ENCODE data around the gene CHD2. TPM values are rescaled to one million over a fixed set of nuclear protein-coding genes. Genes with fewer than 3 reads are reported as not detected.

The CHD2 gene
- polyA plus RNA-seq, 6 donors from 2014 or later = 41.6 to 134 (median 85.2) TPM

DNA sequence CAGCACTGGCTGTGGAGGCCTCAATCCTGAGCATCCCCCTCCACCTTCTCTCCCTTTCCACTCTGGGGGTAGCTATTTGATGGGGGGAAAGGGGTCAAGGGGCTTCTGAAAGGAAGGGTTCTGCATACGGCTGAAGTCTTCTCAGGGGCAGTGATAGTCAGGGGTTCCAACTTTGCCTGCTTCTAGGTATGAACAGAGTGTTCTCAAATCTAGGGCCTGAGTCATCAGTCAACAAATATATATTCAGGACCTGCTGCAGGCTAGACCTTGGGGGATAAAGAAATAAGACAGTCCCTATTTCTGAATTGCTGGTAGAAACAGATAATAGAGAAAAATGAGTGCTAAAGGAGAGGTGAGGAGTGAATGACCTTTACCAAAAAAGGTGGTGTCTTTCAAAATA is 176.1 kb downstream of the CHD2 start:
- peaks cover 14 to 27% (median 16%) of the 10 kb centered on the region in 3 donors for H3K4me1 Mint-ChIP-seq
- no peak for ATAC-seq (ENCODE audit: low read depth in 2 of 2)
- no peak overlapping the region for H3K27ac Mint-ChIP-seq
- no peak overlapping the region for H3K4me3 Mint-ChIP-seq
- H3K9me3 Mint-ChIP-seq = peaks cover 0 to 2% (median 0%) of the 10 kb centered on the region in 7 donors
- H3K36me3 Mint-ChIP-seq = peaks cover 0 to 7% of the 10 kb centered on the region in 2 donors
- H3K27me3 Mint-ChIP-seq = peaks cover 61 to 95% (median 87%) of the 10 kb centered on the region in 3 donors
- no peak for DNase-seq

DNA sequence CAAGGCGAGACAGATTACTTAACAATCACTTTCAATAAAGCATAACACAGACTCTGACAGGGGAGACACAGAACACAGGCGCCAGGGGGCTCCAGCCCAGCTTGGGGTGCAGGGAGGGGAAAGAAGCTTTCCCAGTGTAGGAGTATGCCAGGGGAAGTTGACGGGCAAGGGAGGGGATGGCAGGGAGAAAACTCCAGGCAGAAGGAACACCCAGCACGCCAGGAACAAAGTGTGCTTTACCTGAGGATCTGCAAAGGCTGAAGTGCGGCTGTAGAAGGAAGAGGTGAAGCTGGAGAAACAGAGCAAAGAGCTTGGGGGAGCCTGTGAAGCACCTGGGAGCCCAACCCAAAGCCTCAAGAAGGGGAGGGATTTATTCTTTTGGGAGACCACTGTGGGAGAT is 176.8 kb downstream of the CHD2 start:
- no peak for DNase-seq
- no peak for ATAC-seq (ENCODE audit: low read depth in 2 of 2)
- H3K4me3 Mint-ChIP-seq = no peak overlapping the region
- no peak overlapping the region for H3K27ac Mint-ChIP-seq
- H3K36me3 Mint-ChIP-seq = peaks cover 0 to 4% of the 10 kb centered on the region in 2 donors
- peaks cover 0 to 2% (median 0%) of the 10 kb centered on the region in 7 donors for H3K9me3 Mint-ChIP-seq
- H3K27me3 Mint-ChIP-seq = peaks cover 59 to 95% (median 87%) of the 10 kb centered on the region in 3 donors
- H3K4me1 Mint-ChIP-seq = peaks cover 12 to 21% (median 12%) of the 10 kb centered on the region in 3 donors

Other genes with a start within 250 kb of the CHD2 start
- gene FAM174B, start 244.5 kb upstream of the CHD2 start, polyA plus RNA-seq (ENCODE audit: low read depth in 6 of 6) = under 1 TPM in 2 of 6 donors, not detected in 4; 0.54 to 0.96 TPM
- gene RGMA, start 188.9 kb downstream of the CHD2 start, polyA plus RNA-seq (ENCODE audit: low read depth in 6 of 6) = not detected